ENCODE data around the gene CLP1. TPM values are rescaled to one million over a fixed set of nuclear protein-coding genes. Genes with fewer than 3 reads are reported as not detected.

The CLP1 gene
- polyA plus RNA-seq, 1 donor from 2014 or later: 18.2 TPM

GRCh38 chr11:57622263-57622662 lies 35.3 kb upstream of the CLP1 start:
- no peak overlapping the region for H3K4me2 ChIP-seq (ENCODE audit: low read length)
- H3K9me3 ChIP-seq (ENCODE audit: low read length): no peaks in the 10 kb centered on the region
- no peaks in the 10 kb centered on the region for H3K79me2 ChIP-seq (replicated peaks; ENCODE audit: insufficient read depth, low read length)
- H2AFZ ChIP-seq (ENCODE audit: low read depth, low read length): no peak overlapping the region
- no peak overlapping the region for H3K27ac ChIP-seq (ENCODE audit: low read length)
- no peaks in the 10 kb centered on the region for H3K9me2 ChIP-seq (ENCODE audit: insufficient read depth, low read length)
- H3K4me3 ChIP-seq (ENCODE audit: low read length): no peak overlapping the region
- H3K27me3 ChIP-seq (ENCODE audit: insufficient read depth, low read depth, low read length): no peaks in the 10 kb centered on the region
- no peak overlapping the region for H3K9ac ChIP-seq (ENCODE audit: low read length)
- no peaks in the 10 kb centered on the region for H3F3A ChIP-seq (ENCODE audit: insufficient read depth, low read length, poor library complexity, severe bottlenecking)
- H4K20me1 ChIP-seq (ENCODE audit: insufficient read depth): no peaks in the 10 kb centered on the region
- no peaks in the 10 kb centered on the region for H3K36me3 ChIP-seq (ENCODE audit: insufficient read depth, low read length)
- TF ChIP-seq EP300 (conservative IDR thresholded peaks at IDR 0.05; ENCODE audit: poor library complexity, severe bottlenecking) (no peak), SMC3 (conservative IDR thresholded peaks at IDR 0.05; ENCODE audit: poor library complexity) (no peak), RAD21 (conservative IDR thresholded peaks at IDR 0.05) (no peak), CTCF (IDR thresholded peaks at IDR 0.05; ENCODE audit: poor library complexity, severe bottlenecking) (no peak), MXI1 (conservative IDR thresholded peaks at IDR 0.05; ENCODE audit: poor library complexity, severe bottlenecking) (no peak), EZH2 (IDR thresholded peaks at IDR 0.05; ENCODE audit: borderline replicate concordance, insufficient read depth, low read length, poor library complexity, severe bottlenecking) (no peak), TAF1 (IDR thresholded peaks at IDR 0.05; ENCODE audit: low read depth) (no peak), REST (IDR thresholded peaks at IDR 0.05; ENCODE audit: borderline replicate concordance) (no peak), POLR2AphosphoS5 (IDR thresholded peaks at IDR 0.05) (no peak)

- Histone ChIP-seq H3K27me3 (ENCODE audit: insufficient read depth, low read depth, low read length) (no peaks in the 10 kb centered on the region), H3K4me3 (ENCODE audit: low read length) (no peak overlapping the region), H3K36me3 (ENCODE audit: insufficient read depth, low read length) (no peaks in the 10 kb centered on the region), H3K79me2 (replicated peaks; ENCODE audit: insufficient read depth, low read length) (no peaks in the 10 kb centered on the region), H4K20me1 (ENCODE audit: insufficient read depth) (no peaks in the 10 kb centered on the region), H3K9me3 (ENCODE audit: low read length) (no peaks in the 10 kb centered on the region), H3K27ac (ENCODE audit: low read length) (no peak overlapping the region), H3K9me2 (ENCODE audit: insufficient read depth, low read length) (no peaks in the 10 kb centered on the region), H3F3A (ENCODE audit: insufficient read depth, low read length, poor library complexity, severe bottlenecking) (no peaks in the 10 kb centered on the region), H2AFZ (ENCODE audit: low read depth, low read length) (no peak overlapping the region), H3K4me2 (ENCODE audit: low read length) (no peak overlapping the region), H3K9ac (ENCODE audit: low read length) (no peak overlapping the region)
- TF ChIP-seq MXI1 (conservative IDR thresholded peaks at IDR 0.05; ENCODE audit: poor library complexity, severe bottlenecking): no peak
- TF ChIP-seq POLR2AphosphoS5 (IDR thresholded peaks at IDR 0.05): no peak
- TF ChIP-seq TAF1 (IDR thresholded peaks at IDR 0.05; ENCODE audit: low read depth): no peak
- no peak for TF ChIP-seq CTCF (IDR thresholded peaks at IDR 0.05; ENCODE audit: poor library complexity, severe bottlenecking)
- TF ChIP-seq EZH2 (IDR thresholded peaks at IDR 0.05; ENCODE audit: borderline replicate concordance, insufficient read depth, low read length, poor library complexity, severe bottlenecking): no peak
- no peak for TF ChIP-seq REST (IDR thresholded peaks at IDR 0.05; ENCODE audit: borderline replicate concordance)
- no peak for TF ChIP-seq RAD21 (conservative IDR thresholded peaks at IDR 0.05)
Observed at GRCh38 chr11:57624864-57625263, 32.7 kb upstream of the CLP1 start.
